ENCODE results near the gene RASGRP4.
A peak's percentile ranks its signal among the peaks of the same experiment; 100 is the strongest.
"Not testable (repeated sequence)": the region's sequence is repeated elsewhere in the genome, so short reads cannot be mapped to it uniquely, and the experiment has no call there.

The RASGRP4 gene

DNA sequence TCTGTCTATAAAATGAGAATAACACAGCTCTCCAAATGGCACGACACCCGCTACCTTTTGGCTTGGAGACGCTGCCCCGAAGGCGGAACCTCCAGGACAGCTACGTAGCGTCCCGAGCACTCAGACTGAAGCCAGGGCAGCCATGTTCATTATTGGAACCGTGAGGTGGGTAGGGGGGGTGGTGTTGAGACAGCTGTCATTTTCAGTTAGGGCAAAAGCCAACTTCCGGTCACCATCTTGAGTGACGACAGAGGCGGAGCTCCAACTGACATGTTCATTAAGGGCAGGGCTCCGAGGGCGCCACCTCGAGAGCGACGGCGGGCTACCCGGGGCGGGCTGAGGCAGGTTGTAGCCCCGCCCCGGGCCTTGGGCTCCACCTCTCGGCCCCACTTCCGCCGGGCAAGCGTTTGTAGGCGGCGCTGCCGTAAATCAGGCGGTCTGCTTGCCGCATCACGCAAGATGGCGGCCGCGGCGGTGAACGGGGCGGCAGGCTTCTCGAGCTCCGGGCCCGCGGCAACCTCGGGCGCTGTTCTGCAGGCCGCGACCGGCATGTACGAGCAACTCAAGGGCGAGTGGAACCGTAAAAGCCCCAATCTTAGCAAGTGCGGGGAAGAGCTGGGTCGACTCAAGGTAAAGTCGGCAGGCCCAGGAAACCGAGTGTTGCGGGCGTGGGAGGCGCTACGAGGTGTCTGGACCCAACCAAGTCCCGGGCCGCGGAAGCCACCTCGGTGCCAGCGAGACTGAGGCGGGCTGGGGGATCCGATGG, 51.5 kb downstream of the RASGRP4 start, which contains the start of gene PSMD8:
PSMD8 (plus strand) TSS at position 240 of the 766 bp plus-strand sequence; CDS start at position 271, 31 bp downstream.
- peak; percentile 100 for DNase-seq (ENCODE audit: low read depth, low spot score)

- no peak for DNase-seq (ENCODE audit: low read depth, low spot score)
These were observed 52.1 kb downstream of the RASGRP4 start for GRCh38 chr19:38373907-38374331.

DNA sequence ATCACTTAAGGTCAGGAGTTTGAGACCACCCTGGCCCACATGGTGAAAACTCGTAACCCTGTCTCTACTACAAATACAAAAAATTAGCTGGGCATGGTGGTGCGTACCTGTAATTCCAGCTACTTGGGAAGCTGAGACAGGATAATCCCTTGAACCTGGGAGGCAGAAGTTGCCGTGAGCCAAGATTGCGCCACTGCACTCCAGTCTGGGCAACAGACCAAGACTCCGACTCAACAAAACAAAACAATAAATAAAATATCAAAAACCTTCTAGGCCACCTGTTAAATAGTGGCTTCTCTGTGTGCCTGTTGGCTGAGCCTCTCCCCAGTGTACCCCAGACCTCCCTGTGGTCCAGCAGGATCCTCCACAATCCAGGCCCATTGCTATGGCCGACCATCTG, 54.9 kb downstream of the RASGRP4 start:
- no peak for DNase-seq (ENCODE audit: low read depth, low spot score)

- no peak for DNase-seq (ENCODE audit: low read depth, low spot score)
These were observed 55.7 kb downstream of the RASGRP4 start for GRCh38 chr19:38370299-38370698.

DNA sequence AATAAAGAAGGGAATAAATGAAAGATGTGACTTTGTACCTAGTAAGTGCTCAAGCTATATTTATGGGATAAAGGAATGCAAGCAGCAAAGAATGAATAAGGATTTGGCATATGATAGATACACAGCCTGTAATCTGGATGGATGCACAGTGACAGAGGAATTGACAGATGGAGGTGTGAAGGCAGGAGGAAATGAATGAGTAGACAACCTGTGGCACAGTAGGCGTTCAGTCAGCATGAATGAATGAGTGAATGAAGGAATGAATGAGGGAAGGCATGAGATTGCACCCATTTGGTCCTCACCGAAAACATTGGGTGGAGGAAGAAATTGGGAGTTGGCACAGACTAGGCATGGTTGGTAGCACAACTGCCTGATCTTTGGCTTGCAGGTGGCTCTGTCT, 56.4 kb downstream of the RASGRP4 start:
- no peak for DNase-seq (ENCODE audit: low read depth, low spot score)

- no peak for DNase-seq (ENCODE audit: low read depth, low spot score)
These were observed 59.0 kb downstream of the RASGRP4 start for GRCh38 chr19:38367041-38367440.

DNA sequence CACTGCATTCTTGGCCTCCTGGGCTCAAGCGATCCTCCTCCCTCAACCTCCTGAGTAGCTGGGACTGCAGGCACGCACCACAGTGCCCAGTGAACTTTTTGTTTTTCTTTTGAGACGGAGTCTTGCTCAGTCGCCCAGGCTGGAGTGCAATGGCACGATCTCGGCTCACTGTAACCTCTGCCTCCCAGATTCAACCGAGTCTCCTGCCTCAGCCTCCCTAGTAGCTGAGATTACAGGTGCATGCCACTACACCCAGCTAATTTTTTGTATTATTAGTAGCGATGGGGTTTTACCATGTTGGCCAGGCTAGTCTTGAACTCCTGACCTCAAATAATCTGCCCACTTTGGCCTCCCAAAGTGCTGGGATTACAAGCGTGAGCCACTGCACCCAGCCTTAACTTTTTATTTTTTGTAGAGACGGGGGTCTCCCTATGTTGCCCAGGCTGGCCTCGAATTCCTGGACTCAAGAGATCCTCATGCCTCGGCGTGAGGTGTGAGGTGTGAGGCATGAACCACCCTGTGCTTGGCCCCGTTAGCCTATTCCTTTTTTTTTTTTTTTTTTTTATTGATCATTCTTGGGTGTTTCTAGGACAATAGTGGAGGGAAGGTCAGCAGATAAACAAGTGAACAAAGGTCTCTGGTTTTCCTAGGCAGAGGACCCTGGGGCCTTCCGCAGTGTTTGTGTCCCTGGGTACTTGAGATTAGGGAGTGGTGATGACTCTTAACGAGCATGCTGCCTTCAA, 62.9 kb downstream of the RASGRP4 start:
- not testable (repeated sequence) for DNase-seq (ENCODE audit: low read depth, low spot score)

DNA sequence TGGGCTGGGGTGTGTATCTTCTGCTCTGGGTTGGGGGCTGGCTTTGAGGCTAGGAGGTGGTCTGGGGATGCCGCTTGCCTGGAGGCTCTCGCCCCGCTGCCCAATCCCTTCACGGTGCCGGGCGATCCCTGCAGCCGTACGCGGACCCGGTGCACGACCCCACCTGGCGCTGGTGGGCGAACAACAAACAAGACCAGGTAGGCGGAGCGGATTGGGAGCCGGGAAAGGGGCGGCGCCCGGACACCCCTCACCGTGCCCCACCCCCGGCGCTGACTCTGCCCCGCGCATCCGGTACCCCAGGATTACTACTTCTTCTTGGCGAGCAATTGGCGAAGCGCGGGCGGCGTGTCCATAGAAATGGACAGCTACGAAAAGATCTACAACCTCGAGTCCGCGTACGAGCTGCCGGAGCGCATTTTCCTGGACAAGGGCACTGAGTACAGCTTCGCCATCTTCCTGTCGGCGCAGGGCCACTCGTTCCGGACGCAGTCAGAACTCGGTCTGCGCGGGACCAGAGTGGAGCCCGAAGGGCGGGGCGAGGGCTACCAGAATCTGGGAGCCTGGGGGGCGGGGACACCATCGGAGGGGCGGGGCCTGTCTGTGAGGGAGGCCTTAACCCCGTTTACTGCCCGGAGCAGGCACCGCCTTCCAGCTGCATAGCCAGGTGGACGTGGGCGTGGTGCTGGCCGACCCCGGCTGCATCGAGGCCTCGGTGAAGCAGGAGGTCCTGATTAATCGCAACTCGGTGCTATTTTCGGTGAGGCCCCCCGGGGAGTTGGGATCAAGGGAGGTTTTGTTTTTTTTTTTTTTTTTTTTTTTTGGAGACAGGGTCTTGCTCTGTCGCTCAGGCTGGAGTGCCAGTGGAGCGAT, 63.7 kb downstream of the RASGRP4 start:
- peak; percentile 67 for DNase-seq (ENCODE audit: low read depth, low spot score)

GRCh38 chr19:38361633-38362075, 64.4 kb downstream of the RASGRP4 start:
- DNase-seq (ENCODE audit: low read depth, low spot score) = peak; percentile 88

DNA sequence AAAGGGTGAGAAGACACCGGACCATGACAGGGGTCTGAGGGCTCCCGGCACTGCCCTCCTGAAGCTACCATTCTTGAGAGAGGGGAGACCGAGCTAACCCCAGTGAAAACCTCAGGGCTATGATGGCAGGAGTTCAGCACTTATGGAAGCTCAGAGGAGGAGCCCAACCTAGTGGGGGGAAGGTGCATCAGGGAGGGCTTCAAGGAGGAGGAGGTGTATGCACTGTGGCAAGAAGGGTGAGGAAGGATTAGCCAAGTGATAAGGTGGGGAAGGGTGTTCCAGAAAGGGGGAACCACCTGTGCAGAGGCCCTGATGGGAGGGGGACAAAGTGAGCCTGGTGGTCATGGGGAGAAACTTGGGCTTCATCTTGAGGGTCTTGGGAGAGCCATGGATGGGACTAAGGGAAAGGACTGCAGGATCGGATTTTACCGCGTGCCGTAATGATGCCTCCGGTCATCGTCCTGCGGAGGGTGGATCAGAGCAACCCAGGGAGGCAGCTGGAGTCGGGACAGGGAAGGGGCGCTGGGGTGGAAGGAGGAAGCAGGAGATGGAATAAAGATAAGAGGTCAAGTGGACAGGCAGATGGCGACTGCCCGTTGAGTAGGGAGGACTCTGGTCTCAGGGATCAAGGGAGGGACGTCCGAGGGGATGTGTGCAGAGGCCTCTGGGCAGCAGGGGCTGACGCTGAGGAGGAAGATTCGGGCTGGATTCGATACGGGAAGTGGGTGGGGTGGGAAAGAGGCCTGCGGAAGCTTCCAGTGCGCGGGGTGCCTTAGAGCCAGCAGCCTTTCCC, 65.0 kb downstream of the RASGRP4 start:
- DNase-seq (ENCODE audit: low read depth, low spot score) = no peak

- no peak for DNase-seq (ENCODE audit: low read depth, low spot score)
These were observed 65.7 kb downstream of the RASGRP4 start for GRCh38 chr19:38360351-38360750.

DNA sequence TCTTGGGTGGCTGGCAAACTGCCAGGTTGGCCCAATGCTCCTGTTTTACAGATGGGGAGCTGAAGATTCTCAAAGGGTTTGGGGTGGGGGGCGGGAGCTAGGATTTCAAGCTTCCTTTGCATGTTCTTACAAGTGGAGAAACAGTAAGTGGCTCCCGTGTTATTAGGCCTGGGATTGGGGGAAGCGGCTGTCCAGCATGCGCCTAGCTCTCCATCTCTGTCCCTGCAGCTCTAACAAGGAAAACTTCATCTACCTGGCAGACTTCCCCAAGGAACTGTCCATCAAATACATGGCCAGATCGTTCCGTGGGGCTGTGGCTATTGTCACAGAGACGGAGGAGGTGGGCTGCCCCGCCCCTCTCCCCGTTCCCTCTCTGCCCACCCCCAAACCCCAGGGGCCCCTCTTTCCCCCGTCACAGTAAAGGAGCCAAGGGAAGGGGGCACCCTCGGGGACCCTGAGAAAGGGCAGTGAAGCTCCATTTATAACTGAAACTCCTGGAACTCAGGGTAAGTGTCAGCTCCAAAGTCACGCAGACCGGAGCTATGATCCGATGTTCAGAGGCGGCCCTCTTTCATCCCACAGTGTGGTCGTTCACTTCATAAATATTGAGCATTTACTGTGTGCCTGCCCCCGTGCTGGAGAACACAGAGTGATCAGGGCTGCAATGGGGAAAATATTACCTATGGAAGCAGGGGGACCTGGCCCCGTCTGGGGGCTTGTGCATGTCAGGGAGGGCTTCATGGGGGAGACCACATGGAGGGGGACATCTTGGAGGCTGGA, 66.6 kb downstream of the RASGRP4 start:
- no peak for DNase-seq (ENCODE audit: low read depth, low spot score)

Data from astrocyte of the hippocampus (primary cell).